HPDE6-E6E7 (cell line): ENCODE data around the gene ATF7.
"Not testable (repeated sequence)": the region's sequence is repeated elsewhere in the genome, so short reads cannot be mapped to it uniquely, and the experiment has no call there.

Experiments used
- DNase-seq: peaks from one replicate; pipeline ENCODE4 v3.0.0; 2011; ENCODE audit warnings: missing footprints; ENCODE audit errors: extremely low spot score

The ATF7 gene

GRCh38 chr12:53565376-53565775 lies 60.8 kb downstream of the ATF7 start:
- DNase-seq: not testable (repeated sequence)

- no peak for DNase-seq
Measured at GRCh38 chr12:53564941-53565340, 61.2 kb downstream of the ATF7 start.

- no peak for DNase-seq
Measured at GRCh38 chr12:53564278-53564677, 61.9 kb downstream of the ATF7 start.

DNA sequence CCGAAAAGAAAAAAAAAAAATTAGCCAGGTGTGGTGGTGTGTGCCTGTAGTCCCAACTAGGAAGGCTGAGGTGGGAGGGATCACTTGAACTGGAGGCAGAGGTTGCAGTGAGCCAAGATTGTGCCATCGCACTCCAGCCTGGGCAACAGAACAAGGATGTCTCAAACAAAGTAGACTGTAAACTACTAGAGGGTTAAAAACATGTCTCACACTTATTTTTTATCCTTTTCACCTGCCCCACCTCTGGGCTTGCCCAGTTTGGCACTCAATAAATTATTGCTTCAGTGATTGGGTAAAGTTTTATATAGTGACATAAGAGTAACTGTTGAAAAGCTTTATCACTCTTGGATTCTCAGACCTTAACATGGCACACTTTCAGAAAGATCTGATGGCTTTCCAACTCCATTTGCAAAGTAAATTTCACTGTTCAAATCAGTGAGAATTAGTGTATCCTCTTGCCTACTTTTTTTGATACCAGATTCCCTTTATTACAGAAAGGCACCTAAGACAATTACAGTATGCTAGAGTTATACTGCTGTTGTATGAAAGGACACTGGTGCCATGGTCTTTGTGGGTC lies 62.6 kb downstream of the ATF7 start:
- no peak for DNase-seq

- DNase-seq: peak; percentile 73
Measured at GRCh38 chr12:53561590-53561953, 64.6 kb downstream of the ATF7 start.

DNA sequence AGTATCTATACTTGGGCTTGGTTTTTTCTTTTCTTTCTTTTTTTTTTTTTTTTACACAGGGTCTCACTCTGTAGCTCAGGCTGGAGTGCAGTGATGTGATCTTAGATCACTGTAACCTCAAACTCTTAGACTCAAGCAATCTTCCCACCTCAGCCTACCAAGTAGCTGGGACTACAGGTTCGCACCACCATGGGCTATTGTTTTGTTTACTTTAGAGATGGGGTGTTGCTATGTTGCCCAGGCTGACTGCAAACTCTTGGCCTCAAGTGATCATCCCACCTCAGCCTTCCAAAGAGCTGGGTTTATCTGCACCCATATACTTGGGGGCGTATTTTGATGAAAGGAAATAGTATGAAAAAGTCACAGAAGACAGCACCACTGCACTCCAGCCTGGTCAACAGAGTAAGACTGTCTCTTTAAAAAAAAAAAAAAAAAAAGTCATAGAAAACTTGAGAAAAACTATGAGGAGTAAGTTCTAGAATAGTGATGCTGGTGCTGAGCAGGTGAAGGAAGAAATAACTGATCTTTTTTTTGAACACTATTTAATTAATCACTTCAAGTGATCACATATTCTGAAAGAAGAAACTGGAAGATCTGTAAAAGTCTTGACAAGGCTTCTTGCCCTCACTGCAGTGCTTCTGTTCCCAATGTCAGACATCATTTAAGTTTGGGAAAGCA lies 65.1 kb downstream of the ATF7 start:
- DNase-seq: no peak

DNA sequence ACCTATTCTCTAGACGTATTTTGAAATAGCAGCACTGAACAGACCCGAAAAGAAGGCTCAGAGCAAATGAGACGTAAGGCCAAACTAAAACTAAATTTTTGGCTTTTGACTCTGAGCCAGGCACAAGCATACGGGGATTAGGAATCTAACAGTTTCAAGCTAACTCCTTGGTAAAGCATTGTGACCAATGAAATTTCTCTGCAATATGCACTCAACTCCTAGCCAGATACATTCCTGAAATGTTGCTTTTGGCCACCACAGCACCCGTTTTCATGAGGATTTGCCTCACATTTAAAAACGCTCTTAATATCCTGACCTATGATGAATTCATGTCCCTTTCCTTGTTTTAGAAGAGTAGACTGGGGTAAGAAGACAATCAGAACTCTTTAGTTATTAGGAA lies 65.8 kb downstream of the ATF7 start:
- no peak for DNase-seq

- DNase-seq: no peak
Measured at GRCh38 chr12:53558631-53559030, 67.6 kb downstream of the ATF7 start.

GRCh38 chr12:53552361-53553327 lies 73.5 kb downstream of the ATF7 start:
- DNase-seq: no peak

- DNase-seq: no peak
Measured at GRCh38 chr12:53551889-53552291, 74.3 kb downstream of the ATF7 start.

GRCh38 chr12:53550595-53550994 lies 75.6 kb downstream of the ATF7 start:
- DNase-seq: no peak

- DNase-seq: not testable (repeated sequence)
Measured at GRCh38 chr12:53550131-53550530, 76.1 kb downstream of the ATF7 start.

GRCh38 chr12:53548354-53548753 lies 77.8 kb downstream of the ATF7 start:
- not testable (repeated sequence) for DNase-seq

DNA sequence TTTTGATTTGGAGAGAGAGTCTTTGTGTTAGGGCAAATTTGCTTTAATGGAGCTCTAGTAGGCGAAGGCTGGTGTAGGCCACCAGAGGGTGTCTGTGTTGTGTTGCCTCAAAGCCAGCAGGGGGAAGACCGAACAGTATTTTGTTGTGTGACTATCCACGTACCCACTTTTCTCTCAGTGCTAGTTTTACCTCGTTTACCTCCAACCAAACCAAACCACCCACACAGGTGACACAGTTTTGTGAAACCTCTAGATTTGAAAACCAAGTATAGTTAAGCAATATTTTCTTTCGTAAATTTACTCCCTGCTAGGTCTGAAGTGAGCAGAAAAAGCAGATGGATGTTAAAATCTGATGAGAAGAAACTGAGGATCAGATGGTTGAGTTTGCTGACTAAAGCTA lies 82.6 kb downstream of the ATF7 start:
- DNase-seq: peak; percentile 44

DNA sequence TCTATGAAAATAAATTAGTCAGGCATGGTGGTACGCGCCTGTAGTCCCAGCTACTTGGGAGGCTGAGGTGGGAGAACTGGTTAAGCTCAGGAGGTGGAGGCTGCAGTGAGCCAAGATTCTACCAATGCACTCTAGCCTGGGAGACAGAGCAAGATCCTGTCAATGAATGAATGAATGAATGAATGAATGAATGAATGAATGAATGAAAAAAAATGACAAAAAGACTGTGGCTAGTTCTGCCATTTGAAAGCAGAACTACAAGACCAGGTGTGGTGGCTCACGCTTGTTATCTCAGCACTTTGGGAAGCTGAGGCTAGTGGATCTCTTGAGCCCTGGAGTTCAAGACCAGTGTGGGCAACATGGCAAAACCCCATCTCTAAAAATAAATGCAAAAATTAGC lies 86.7 kb downstream of the ATF7 start:
- DNase-seq: no peak

DNA sequence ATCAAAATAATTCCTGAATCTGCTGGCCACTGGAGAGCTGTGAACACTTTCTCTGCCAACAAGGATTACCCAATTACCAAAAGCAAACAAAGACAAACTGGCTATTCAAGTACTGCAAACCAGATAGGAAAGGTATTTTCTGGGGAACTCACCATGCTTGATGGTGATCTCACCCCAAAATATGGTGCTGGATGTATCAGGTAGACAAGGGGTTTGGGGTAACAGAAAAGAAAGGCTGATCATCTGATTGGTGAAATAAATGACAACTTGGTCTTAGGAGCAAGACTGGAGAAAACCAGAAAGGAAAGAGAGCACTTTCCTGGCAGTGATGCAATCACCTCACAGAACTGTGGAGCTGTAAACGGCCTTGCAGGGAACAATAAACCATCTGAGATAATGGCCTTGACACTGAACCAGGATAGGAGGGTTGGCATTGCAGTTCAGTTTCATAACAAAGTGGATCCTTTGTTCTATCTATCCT lies 87.9 kb downstream of the ATF7 start:
- peak; percentile 36 for DNase-seq

DNA sequence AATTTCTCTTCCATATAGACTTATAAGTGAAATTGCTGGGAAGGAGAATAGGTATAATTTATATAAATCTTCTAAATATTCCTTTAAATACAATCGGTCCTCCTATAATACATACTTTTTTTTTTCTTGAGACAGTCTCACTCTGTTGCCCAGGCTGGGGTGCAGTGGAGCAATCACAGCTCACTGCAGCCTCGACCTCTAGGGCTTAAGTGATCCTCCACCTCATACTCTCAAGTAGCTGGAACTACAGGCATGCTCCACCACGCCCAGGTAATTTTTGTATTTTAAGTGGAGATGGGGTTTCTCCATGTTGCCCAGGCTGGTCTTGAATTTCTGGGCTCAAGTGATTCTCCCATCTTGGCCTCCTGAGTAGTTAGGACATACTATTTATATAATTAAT lies 89.2 kb downstream of the ATF7 start:
- DNase-seq: no peak

DNA sequence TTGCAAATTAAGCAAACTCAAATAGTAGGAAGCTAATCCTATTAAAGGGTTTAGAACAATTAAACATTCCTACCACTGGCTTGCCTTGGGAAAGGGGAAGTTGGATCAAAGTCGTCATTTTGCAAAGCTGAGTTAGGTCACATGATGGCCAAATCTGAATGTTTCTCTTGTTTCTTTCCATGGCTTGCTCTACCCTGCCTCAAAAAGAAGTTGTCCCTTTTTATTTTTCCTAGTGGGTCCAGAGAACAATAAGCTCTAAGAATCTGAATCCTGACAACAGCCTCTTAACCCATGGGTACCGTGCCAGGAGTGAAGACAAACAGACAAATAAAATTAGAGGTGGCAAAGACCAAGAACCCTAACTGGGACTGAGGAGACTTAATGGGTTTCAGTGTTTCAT lies 92.7 kb downstream of the ATF7 start:
- no peak for DNase-seq

DNA sequence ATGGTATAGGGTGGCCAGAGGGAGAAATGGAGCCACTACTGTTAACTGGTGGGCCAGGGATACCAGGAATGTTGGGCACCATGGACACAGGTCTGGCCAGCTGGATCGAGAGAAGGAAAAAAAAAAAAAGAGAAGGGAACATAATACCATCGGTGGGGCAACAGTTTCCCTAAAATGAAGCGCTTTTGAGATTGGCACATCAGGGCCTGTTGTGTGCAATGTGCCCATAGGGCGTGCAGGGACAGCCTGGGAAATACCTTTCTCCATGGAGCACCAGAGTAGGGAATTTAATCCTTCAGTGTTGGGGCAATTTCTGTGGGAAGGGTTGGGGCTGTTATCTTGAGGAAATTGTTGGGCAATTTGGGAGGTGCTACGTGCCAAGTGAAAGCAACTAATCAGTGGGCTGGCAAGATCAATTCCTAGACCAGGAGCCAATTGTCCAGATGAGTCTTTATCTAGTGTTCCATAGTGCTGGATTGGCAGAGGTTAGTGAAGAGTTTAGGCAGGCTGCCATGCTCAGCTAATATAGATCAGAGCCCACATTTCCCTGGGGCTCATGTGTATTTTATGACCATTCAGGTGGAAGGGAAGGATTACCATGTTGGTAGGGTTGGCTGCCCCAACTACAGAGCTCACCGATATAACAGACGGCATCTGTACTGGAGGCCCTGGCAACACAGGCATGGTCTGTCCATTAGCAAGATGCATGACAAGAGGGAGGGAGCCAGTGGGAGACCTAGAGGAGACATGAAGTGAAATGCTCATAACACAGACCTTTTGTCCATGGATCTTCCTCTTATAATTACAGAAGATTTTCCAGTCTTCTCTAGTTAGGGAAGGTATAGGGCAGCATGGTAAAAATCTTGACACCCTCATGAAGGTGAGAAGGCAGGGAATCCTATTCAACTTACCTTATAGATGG lies 93.4 kb downstream of the ATF7 start:
- DNase-seq: no peak

- DNase-seq: no peak
Measured at GRCh38 chr12:53532021-53532420, 94.2 kb downstream of the ATF7 start.

DNA sequence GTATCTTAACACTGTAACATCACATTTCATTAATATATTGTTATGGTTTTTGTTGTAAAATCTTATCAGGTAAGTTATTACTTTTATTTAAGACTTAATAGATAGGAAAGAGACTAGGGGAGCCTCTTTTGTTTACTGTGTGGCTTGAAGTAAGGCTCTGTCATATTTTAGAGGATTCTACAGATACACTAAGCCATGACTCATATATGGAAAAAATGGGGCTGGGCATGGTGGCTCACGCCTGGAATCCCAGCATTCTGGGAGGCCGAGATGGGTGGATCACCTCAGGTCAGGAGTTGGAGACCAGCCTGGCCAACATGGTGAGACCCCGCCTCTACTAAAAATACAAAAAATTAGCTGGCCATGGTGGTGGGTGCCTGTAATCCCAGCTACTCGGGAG lies 95.3 kb downstream of the ATF7 start:
- peak; percentile 20 for DNase-seq
